Chondrocyte (in vitro differentiated cells): ENCODE data around the gene JAG2. TPM values are rescaled to one million over a fixed set of nuclear protein-coding genes. Genes with fewer than 3 reads are reported as not detected.

ENCODE experiments used
- DNase-seq: peaks from one replicate; pipeline ENCODE4 v3.0.0; 2021; ENCODE audit warnings: mixed read lengths, low spot score
- H3K27ac Mint-ChIP-seq: one replicate; pipeline ENCODE4 v1.8.0; 2021; ENCODE audit warnings: mild to moderate bottlenecking, moderate library complexity, mixed read lengths; ENCODE audit not compliant: unreplicated experiment
- H3K27me3 Mint-ChIP-seq: 2 replicates; pipeline ENCODE4 v1.8.0; 2021; ENCODE audit warnings: low read depth, mixed read lengths
- H3K36me3 Mint-ChIP-seq: 2 replicates; pipeline ENCODE4 v1.8.0; 2021; ENCODE audit warnings: low read depth, mixed read lengths
- H3K4me1 Mint-ChIP-seq: 2 replicates; pipeline ENCODE4 v1.8.0; 2021; ENCODE audit warnings: low read depth, mild to moderate bottlenecking, mixed read lengths
- H3K4me3 Mint-ChIP-seq: one replicate; pipeline ENCODE4 v1.8.0; 2021; ENCODE audit warnings: mild to moderate bottlenecking, moderate library complexity, mixed read lengths; ENCODE audit not compliant: unreplicated experiment
- H3K9me3 Mint-ChIP-seq: 2 replicates; pipeline ENCODE4 v1.8.0; 2021; ENCODE audit warnings: low read depth, mixed read lengths
- microRNA-seq: library from miRNA; unstranded; fragments of <30 nt; microRNA quantifications from one replicate; pipeline ENCODE4 v1.2.0, GENCODE V29; 2020; ENCODE audit warnings: borderline number of aligned reads
- total RNA-seq: library from RNA; stranded (reverse); gene quantifications from 3 replicates; pipeline ENCODE4 v1.2.1, GENCODE V29; 2021
- TF ChIP-seq, protein P1 (sequence below): fragments of 200-600 bp; sonication (generic); IDR thresholded peaks from 2 replicates; pipeline ENCODE4 v1.5.0; 2021; ENCODE audit warnings: antibody characterized with exemption, mild to moderate bottlenecking, moderate library complexity

The JAG2 gene
- total RNA-seq, 1 donor from 2014 or later, result 18.2 TPM

DNA sequence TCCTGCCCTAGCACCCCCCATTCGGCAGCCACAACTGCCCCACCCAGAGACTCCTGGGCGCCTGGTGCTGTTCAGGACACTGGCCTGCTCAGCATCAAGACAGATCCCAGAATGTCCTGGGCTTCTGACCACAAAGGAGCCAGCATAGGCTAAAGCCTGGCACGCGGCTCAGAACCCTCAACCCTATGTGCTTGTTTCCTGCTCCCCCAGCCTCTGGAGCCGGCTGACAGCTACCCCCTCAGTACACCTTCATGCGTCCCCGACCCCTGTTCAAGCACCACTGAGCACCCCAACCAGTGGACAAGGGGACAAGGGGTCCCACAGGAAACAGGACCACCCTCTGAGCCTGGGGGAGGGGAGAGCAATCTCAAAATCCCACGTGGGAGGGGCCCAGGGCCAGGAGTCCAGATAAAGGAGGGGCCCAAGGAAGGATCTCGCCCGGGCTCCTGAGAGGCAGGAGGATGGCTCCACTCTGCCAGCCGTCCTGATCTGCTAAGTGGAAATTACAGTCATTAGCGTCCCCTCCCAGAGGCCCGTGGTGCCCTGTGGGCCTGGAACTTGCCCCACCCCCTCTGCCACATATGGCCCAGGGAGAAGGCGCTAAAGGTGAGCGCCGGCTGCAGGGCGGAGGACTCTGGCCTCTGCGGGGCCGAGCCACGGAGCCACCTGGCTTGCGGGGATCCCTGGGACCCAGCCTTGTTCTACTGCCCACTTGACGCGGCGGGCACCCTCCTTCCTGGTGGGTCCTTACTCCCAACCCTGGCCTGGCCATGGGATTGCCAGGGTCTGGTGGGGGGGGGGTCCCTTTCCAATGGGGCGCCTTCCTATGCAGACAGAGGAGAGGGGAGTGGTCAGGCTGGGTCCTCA lies 76.2 kb downstream of the JAG2 start:
- Mint-ChIP-seq H3K4me1 (peaks cover 48% of the 10 kb centered on the region), H3K36me3 (peaks cover 2% of the 10 kb centered on the region), H3K27ac (peak overlapping the region; percentile 93), H3K9me3 (no peaks in the 10 kb centered on the region), H3K4me3 (peak overlapping the region; percentile 80), H3K27me3 (no peaks in the 10 kb centered on the region)
- peak; percentile 68 for DNase-seq
- TF ChIP-seq, protein P1, sequence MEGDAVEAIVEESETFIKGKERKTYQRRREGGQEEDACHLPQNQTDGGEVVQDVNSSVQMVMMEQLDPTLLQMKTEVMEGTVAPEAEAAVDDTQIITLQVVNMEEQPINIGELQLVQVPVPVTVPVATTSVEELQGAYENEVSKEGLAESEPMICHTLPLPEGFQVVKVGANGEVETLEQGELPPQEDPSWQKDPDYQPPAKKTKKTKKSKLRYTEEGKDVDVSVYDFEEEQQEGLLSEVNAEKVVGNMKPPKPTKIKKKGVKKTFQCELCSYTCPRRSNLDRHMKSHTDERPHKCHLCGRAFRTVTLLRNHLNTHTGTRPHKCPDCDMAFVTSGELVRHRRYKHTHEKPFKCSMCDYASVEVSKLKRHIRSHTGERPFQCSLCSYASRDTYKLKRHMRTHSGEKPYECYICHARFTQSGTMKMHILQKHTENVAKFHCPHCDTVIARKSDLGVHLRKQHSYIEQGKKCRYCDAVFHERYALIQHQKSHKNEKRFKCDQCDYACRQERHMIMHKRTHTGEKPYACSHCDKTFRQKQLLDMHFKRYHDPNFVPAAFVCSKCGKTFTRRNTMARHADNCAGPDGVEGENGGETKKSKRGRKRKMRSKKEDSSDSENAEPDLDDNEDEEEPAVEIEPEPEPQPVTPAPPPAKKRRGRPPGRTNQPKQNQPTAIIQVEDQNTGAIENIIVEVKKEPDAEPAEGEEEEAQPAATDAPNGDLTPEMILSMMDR, result no peak

DNA sequence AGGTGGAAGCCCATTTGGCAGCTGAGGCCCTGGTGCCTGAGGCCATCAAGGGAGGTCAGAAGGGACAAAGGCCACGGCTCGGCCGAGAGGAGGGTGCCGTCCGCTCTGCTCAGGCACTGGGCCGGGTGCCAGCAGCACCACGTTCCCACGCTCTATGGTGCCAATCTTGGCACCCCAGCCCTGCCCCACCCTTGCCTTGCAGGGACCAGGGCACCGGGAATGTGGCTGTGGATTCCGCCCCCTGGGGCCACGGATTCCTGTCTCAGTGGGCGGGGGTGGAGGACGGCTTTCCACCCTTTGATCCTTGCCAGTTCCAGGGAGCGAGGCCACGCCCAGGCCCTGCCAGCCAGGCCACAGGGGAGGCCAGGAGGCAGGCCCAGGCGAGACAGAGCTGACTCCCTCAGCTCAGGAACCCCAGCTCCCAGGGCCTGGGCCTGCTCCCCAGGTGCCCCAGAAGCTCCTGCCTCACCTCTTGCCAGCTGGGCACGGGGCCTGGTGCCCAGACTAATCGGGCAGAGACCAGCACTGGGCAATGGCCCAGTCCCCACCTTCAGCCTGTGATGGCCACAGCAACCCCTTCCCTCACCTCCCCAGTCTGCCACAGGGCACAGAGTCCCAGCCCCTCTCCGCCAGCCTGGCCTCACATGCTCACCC lies 76.9 kb downstream of the JAG2 start:
- Mint-ChIP-seq H3K9me3 (no peaks in the 10 kb centered on the region), H3K27me3 (no peaks in the 10 kb centered on the region), H3K36me3 (peaks cover 2% of the 10 kb centered on the region), H3K4me1 (peaks cover 51% of the 10 kb centered on the region), H3K4me3 (peak overlapping the region; percentile 80), H3K27ac (peak overlapping the region; percentile 93)
- DNase-seq, result peak; percentile 95
- TF ChIP-seq, protein P1, result no peak

DNA sequence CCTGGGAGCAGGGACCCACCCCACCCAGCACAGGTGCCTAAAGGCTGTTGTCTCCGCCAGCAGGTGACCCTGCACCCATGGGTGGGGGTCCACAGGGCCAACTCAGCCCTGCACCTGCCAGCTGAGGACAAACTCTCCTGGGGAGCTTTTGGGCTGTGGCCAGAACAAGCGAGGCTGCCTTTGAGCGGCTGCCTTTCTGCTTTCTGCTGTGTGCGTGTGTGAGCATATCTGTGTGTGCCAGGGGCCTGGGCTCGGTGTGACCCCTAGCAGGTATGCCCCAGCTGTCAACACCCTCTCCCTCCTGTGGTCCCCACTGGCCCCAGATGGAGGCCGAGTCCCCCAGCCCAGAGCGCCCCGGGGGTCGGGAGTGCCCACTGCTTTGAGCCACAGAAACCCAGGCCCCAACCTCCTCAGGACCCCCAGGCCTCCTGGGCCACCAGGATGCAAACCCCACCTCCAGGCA lies 77.5 kb downstream of the JAG2 start:
- Mint-ChIP-seq H3K27ac (peak overlapping the region; percentile 93), H3K4me1 (peaks cover 55% of the 10 kb centered on the region), H3K36me3 (peaks cover 2% of the 10 kb centered on the region), H3K9me3 (no peaks in the 10 kb centered on the region), H3K4me3 (no peak overlapping the region), H3K27me3 (no peaks in the 10 kb centered on the region)
- TF ChIP-seq, protein P1, result no peak
- DNase-seq, result no peak

Small RNA genes within 50 kb of the gene (microRNA-seq; reads per million reads assigned to microRNA genes)
- gene MIR6765, result not detected

Other genes with a start within 250 kb of the JAG2 start
- 0.07 to 0.10 TPM in 2 of 3 replicates, not detected in the other for gene PLD4, start 243.9 kb downstream of the JAG2 start, total RNA-seq
- gene AHNAK2, start 190.4 kb downstream of the JAG2 start, total RNA-seq, result 271 to 361 TPM (median 274 TPM) in 3 replicates
- 6.0 to 6.3 TPM (median 6.3 TPM) in 3 replicates for gene CLBA1, start 183.0 kb downstream of the JAG2 start, total RNA-seq
- gene CDCA4, start 147.7 kb downstream of the JAG2 start, total RNA-seq, result 15.6 to 18.8 TPM (median 18.0 TPM) in 3 replicates
- gene GPR132, start 103.3 kb downstream of the JAG2 start, total RNA-seq, result 0.23 to 0.48 TPM (median 0.30 TPM) in 3 replicates
- gene NUDT14, start 12.5 kb upstream of the JAG2 start, total RNA-seq, result 13.7 to 37.4 TPM (median 35.0 TPM) in 3 replicates
- gene BTBD6, start 79.8 kb upstream of the JAG2 start, total RNA-seq, result 52.7 to 54.3 TPM (median 53.1 TPM) in 3 replicates
- 26.1 to 31.0 TPM (median 26.2 TPM) in 3 replicates for gene BRF1, start 132.2 kb upstream of the JAG2 start, total RNA-seq
- 82.6 to 89.5 TPM (median 87.1 TPM) in 3 replicates for gene PACS2, start 146.0 kb upstream of the JAG2 start, total RNA-seq
- gene TEX22, start 229.8 kb upstream of the JAG2 start, total RNA-seq, result 0.60 to 2.9 TPM (median 2.2 TPM) in 3 replicates